Left lung (tissue), 10 donors: ENCODE measurements around the gene VPS33B. TPM values are rescaled to one million over a fixed set of nuclear protein-coding genes. Genes with fewer than 3 reads are reported as not detected.

Source experiments
- ATAC-seq: fragments of 200-7000 bp; cut with Tn5 transposase; one replicate; pipeline ENCODE4 v1.9.1; 2020; ENCODE audit warnings: moderate library complexity
- DNase-seq, 4 donors: peaks; one replicate each; pipeline ENCODE4 v3.0.0-alpha.2; 2013 to 2020
- H3K27ac ChIP-seq, 2 donors: fragments of 200-600 bp; sonication (generic) in 1 of 2; one replicate each; pipeline versions ENCODE4 v1.5.0 to v1.8.0; 2020 to 2021
- H3K27me3 ChIP-seq, 2 donors: fragments of 200-600 bp; sonication (generic) in 1 of 2; one replicate each; pipeline versions ENCODE4 v1.5.0 to v1.8.0; 2020 to 2021
- H3K36me3 ChIP-seq, 2 donors: fragments of 200-600 bp; sonication (generic) in 1 of 2; one replicate each; pipeline versions ENCODE4 v1.5.0 to v1.8.0; 2020 to 2021
- H3K4me1 ChIP-seq, 2 donors: fragments of 200-600 bp; one replicate each; pipeline ENCODE4 v1.8.0; 2021
- H3K4me3 ChIP-seq, 2 donors: fragments of 200-600 bp; sonication (generic) in 1 of 2; one replicate each; pipeline versions ENCODE4 v1.5.0 to v1.8.0; 2020 to 2021; ENCODE audit warnings: mild to moderate bottlenecking in 1 of 2
- H3K9me3 ChIP-seq, 2 donors: fragments of 200-600 bp; sonication (generic) in 1 of 2; one replicate each; pipeline versions ENCODE4 v1.5.0 to v1.8.0; 2020 to 2021
- intact Hi-C, 2 donors: fragments of 100-400 bp; cut with DNase I; formaldehyde crosslinking; loops; one replicate each; pipeline versions ENCODE4 v1.11.2 to v1.14.2; 2022
- polyA plus RNA-seq, 6 donors: library from polyadenylated mRNA; unstranded; fragments of 120-200 nt; gene quantifications; one replicate each; pipeline ENCODE4 v1.2.1, GENCODE V29; 2013; ENCODE audit not compliant: insufficient read length in 6 of 6
- total RNA-seq, 2 donors: library from RNA; stranded (reverse); fragmentation: NEBNext Ultra II Directional; extraction: Animal tissue kit (Norgen Biotek cat#: 25700); gene quantifications; one replicate each; pipeline ENCODE4 v1.2.1, GENCODE V29; 2021
- TF ChIP-seq, protein P1 (sequence below), 2 donors: fragments of 200-600 bp; sonication (generic) in 1 of 2; IDR thresholded peaks; one replicate each; pipeline versions ENCODE4 v1.5.0 to v1.8.0; 2021; ENCODE audit warnings: antibody characterized with exemption in 2 of 2
- donor health status: DM: no; HTN: yes; CAD: no.
- donor health status: DM: no; HTN: no; CAD: no.

Gene VPS33B
- total and polyA plus RNA-seq, 8 donors, result 11.8 to 19.5 (median 18.0) TPM

- intact Hi-C loops, result no loop called here
- ATAC-seq (no peak), DNase-seq (no peak)
- Histone ChIP-seq H3K36me3 (peaks cover 0 to 88% of the 10 kb centered on the region in 2 donors), H3K27ac (no peak overlapping the region), H3K4me1 (no peaks in the 10 kb centered on the region), H3K9me3 (no peaks in the 10 kb centered on the region), H3K27me3 (no peaks in the 10 kb centered on the region), H3K4me3 (no peak overlapping the region)
- TF ChIP-seq, protein P1, sequence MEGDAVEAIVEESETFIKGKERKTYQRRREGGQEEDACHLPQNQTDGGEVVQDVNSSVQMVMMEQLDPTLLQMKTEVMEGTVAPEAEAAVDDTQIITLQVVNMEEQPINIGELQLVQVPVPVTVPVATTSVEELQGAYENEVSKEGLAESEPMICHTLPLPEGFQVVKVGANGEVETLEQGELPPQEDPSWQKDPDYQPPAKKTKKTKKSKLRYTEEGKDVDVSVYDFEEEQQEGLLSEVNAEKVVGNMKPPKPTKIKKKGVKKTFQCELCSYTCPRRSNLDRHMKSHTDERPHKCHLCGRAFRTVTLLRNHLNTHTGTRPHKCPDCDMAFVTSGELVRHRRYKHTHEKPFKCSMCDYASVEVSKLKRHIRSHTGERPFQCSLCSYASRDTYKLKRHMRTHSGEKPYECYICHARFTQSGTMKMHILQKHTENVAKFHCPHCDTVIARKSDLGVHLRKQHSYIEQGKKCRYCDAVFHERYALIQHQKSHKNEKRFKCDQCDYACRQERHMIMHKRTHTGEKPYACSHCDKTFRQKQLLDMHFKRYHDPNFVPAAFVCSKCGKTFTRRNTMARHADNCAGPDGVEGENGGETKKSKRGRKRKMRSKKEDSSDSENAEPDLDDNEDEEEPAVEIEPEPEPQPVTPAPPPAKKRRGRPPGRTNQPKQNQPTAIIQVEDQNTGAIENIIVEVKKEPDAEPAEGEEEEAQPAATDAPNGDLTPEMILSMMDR (IDR thresholded peaks at IDR 0.05), result no peak
These were observed 21.2 kb downstream of the VPS33B start for GRCh38 chr15:91001209-91001608.

GRCh38 chr15:90998737-90999136, 23.7 kb downstream of the VPS33B start:
- peaks cover 0 to 8% of the 10 kb centered on the region in 2 donors for H3K4me1 ChIP-seq
- no peak for ATAC-seq
- no peak overlapping the region for H3K27ac ChIP-seq
- H3K27me3 ChIP-seq, result no peaks in the 10 kb centered on the region
- no peak overlapping the region for H3K4me3 ChIP-seq
- intact Hi-C loops, result no loop called here
- H3K36me3 ChIP-seq, result peaks cover 0 to 64% of the 10 kb centered on the region in 2 donors
- TF ChIP-seq, protein P1 (IDR thresholded peaks at IDR 0.05), result no peak
- no peaks in the 10 kb centered on the region for H3K9me3 ChIP-seq
- DNase-seq, result no peak

GRCh38 chr15:90994417-90995311, 27.7 kb downstream of the VPS33B start, which contains the start of gene PRC1:
PRC1 (minus strand) TSS chr15:90994535; CDS start chr15:90994417, 118 bp downstream.
- intact Hi-C loops, result no loop called here
- H3K27ac ChIP-seq, result peak within 1 kb of the TSS; percentile 62 to 83
- peaks cover 0 to 8% of the 10 kb centered on the region in 2 donors for H3K4me1 ChIP-seq
- TF ChIP-seq, protein P1 (IDR thresholded peaks at IDR 0.05), result no peak
- peak within 1 kb of the TSS; percentile 92 to 98 for H3K4me3 ChIP-seq
- H3K36me3 ChIP-seq, result peaks cover 0 to 23% of the 10 kb centered on the region in 2 donors
- DNase-seq, result peak; percentile 94 to 100 (median 99)
- no peaks in the 10 kb centered on the region for H3K27me3 ChIP-seq
- ATAC-seq, result peak; percentile 99
- H3K9me3 ChIP-seq, result no peaks in the 10 kb centered on the region

- Histone ChIP-seq H3K27ac (peak overlapping the region; percentile 62 to 83), H3K4me3 (peak overlapping the region; percentile 92 to 98), H3K4me1 (peaks cover 0 to 10% of the 10 kb centered on the region in 2 donors), H3K36me3 (peaks cover 0 to 17% of the 10 kb centered on the region in 2 donors), H3K9me3 (no peaks in the 10 kb centered on the region), H3K27me3 (no peaks in the 10 kb centered on the region)
- DNase-seq, result peak in 2 of 4 donors; percentile 35 to 86
- TF ChIP-seq, protein P1 (IDR thresholded peaks at IDR 0.05), result no peak
- peak; percentile 32 for ATAC-seq
- intact Hi-C loops, result no loop called here
These were observed 28.4 kb downstream of the VPS33B start for GRCh38 chr15:90994059-90994416.

- Histone ChIP-seq H3K27ac (no peak overlapping the region), H3K9me3 (no peaks in the 10 kb centered on the region), H3K27me3 (no peaks in the 10 kb centered on the region), H3K4me1 (peaks cover 0 to 22% of the 10 kb centered on the region in 2 donors), H3K4me3 (no peak overlapping the region), H3K36me3 (no peaks in the 10 kb centered on the region)
- intact Hi-C loops, result no loop called here
- no peak for DNase-seq
- TF ChIP-seq, protein P1 (IDR thresholded peaks at IDR 0.05), result no peak
- ATAC-seq, result no peak
These were observed 30.7 kb downstream of the VPS33B start for GRCh38 chr15:90991587-90992285.
